ENCODE results near the gene VTI1A.

Gene VTI1A

DNA sequence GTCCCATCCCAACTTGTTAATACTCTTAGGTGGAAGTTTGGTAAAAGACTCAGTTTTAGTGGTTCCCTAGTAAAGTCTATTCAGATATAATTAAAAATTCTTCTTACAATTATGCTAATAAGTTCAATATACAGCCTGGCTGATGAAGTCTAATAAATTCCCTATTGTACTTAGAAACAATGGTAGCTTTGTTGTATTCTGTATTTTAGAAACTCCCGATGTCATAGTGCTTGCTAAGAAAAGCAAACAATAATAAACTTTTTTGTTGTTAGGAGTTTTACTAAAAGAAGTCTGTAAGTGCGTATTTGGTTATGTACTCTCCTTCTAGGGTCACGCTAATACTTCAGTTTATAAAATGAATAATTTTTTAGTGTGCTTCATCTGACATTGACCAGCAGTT lies 206.8 kb downstream of the VTI1A start:
- H3K4me3 ChIP-seq (ENCODE audit: extremely low read depth, insufficient read depth, low read length, poor library complexity, severe bottlenecking): no peak overlapping the region
- H3K9me3 ChIP-seq (ENCODE audit: control insufficient read depth, low read length): no peaks in the 10 kb centered on the region
- peaks cover 10% of the 10 kb centered on the region for H3K4me1 ChIP-seq (ENCODE audit: control insufficient read depth, insufficient read depth, low read length, poor library complexity, severe bottlenecking)
- H3K27ac ChIP-seq (ENCODE audit: low read depth, low read length, severe bottlenecking): no peak overlapping the region
- no peaks in the 10 kb centered on the region for H3K36me3 ChIP-seq (ENCODE audit: control insufficient read depth, insufficient read depth, low read length)
- 100% methylated on average over 1 of the region's 3 CpGs for WGBS, 2 experiments (ENCODE audit: insufficient coverage in 2 of 2)

GRCh38 chr10:112654794-112655193 lies 207.8 kb downstream of the VTI1A start:
- Histone ChIP-seq H3K4me3 (ENCODE audit: extremely low read depth, insufficient read depth, low read length, poor library complexity, severe bottlenecking) (no peak overlapping the region), H3K4me1 (ENCODE audit: control insufficient read depth, insufficient read depth, low read length, poor library complexity, severe bottlenecking) (peaks cover 10% of the 10 kb centered on the region), H3K36me3 (ENCODE audit: control insufficient read depth, insufficient read depth, low read length) (no peaks in the 10 kb centered on the region), H3K9me3 (ENCODE audit: control insufficient read depth, low read length) (no peaks in the 10 kb centered on the region), H3K27ac (ENCODE audit: low read depth, low read length, severe bottlenecking) (no peak overlapping the region)
- WGBS, 2 experiments (ENCODE audit: insufficient coverage in 2 of 2): 100% methylated on average over 1 of the region's 3 CpGs; no CpG with 5 or more reads in 1 of the 2 experiments

GRCh38 chr10:112655722-112656121 lies 208.7 kb downstream of the VTI1A start:
- Histone ChIP-seq H3K9me3 (ENCODE audit: control insufficient read depth, low read length) (no peaks in the 10 kb centered on the region), H3K36me3 (ENCODE audit: control insufficient read depth, insufficient read depth, low read length) (no peaks in the 10 kb centered on the region), H3K4me1 (ENCODE audit: control insufficient read depth, insufficient read depth, low read length, poor library complexity, severe bottlenecking) (peaks cover 10% of the 10 kb centered on the region), H3K27ac (ENCODE audit: low read depth, low read length, severe bottlenecking) (no peak overlapping the region), H3K4me3 (ENCODE audit: extremely low read depth, insufficient read depth, low read length, poor library complexity, severe bottlenecking) (no peak overlapping the region)
- WGBS, 2 experiments (ENCODE audit: insufficient coverage in 2 of 2): 78 to 100% methylated on average over 1 of the region's 1 CpG

GRCh38 chr10:112658465-112658864 lies 211.4 kb downstream of the VTI1A start:
- no peaks in the 10 kb centered on the region for H3K36me3 ChIP-seq (ENCODE audit: control insufficient read depth, insufficient read depth, low read length)
- no peak overlapping the region for H3K27ac ChIP-seq (ENCODE audit: low read depth, low read length, severe bottlenecking)
- no peaks in the 10 kb centered on the region for H3K9me3 ChIP-seq (ENCODE audit: control insufficient read depth, low read length)
- H3K4me3 ChIP-seq (ENCODE audit: extremely low read depth, insufficient read depth, low read length, poor library complexity, severe bottlenecking): no peak overlapping the region
- peaks cover 4% of the 10 kb centered on the region for H3K4me1 ChIP-seq (ENCODE audit: control insufficient read depth, insufficient read depth, low read length, poor library complexity, severe bottlenecking)
- no CpG with 5 or more reads among the region's 2 CpGs for WGBS, 2 experiments (ENCODE audit: insufficient coverage in 2 of 2)

GRCh38 chr10:112658900-112659638 lies 212.1 kb downstream of the VTI1A start:
- WGBS, 2 experiments (ENCODE audit: insufficient coverage in 2 of 2): 68% methylated on average over 3 of the region's 6 CpGs; no CpG with 5 or more reads in 1 of the 2 experiments
- Histone ChIP-seq H3K27ac (ENCODE audit: low read depth, low read length, severe bottlenecking) (no peak overlapping the region), H3K36me3 (ENCODE audit: control insufficient read depth, insufficient read depth, low read length) (no peaks in the 10 kb centered on the region), H3K9me3 (ENCODE audit: control insufficient read depth, low read length) (no peaks in the 10 kb centered on the region), H3K4me1 (ENCODE audit: control insufficient read depth, insufficient read depth, low read length, poor library complexity, severe bottlenecking) (peaks cover 4% of the 10 kb centered on the region), H3K4me3 (ENCODE audit: extremely low read depth, insufficient read depth, low read length, poor library complexity, severe bottlenecking) (no peak overlapping the region)

- WGBS, 2 experiments (ENCODE audit: insufficient coverage in 2 of 2): 88 to 100% methylated on average over 1 of the region's 6 CpGs
- Histone ChIP-seq H3K9me3 (ENCODE audit: control insufficient read depth, low read length) (no peaks in the 10 kb centered on the region), H3K36me3 (ENCODE audit: control insufficient read depth, insufficient read depth, low read length) (no peaks in the 10 kb centered on the region), H3K4me3 (ENCODE audit: extremely low read depth, insufficient read depth, low read length, poor library complexity, severe bottlenecking) (no peak overlapping the region), H3K27ac (ENCODE audit: low read depth, low read length, severe bottlenecking) (no peak overlapping the region), H3K4me1 (ENCODE audit: control insufficient read depth, insufficient read depth, low read length, poor library complexity, severe bottlenecking) (no peaks in the 10 kb centered on the region)
Observed at GRCh38 chr10:112663234-112664125, 216.5 kb downstream of the VTI1A start.

GRCh38 chr10:112666094-112666493 lies 219.1 kb downstream of the VTI1A start:
- Histone ChIP-seq H3K9me3 (ENCODE audit: control insufficient read depth, low read length) (no peaks in the 10 kb centered on the region), H3K27ac (ENCODE audit: low read depth, low read length, severe bottlenecking) (no peak overlapping the region), H3K4me1 (ENCODE audit: control insufficient read depth, insufficient read depth, low read length, poor library complexity, severe bottlenecking) (no peaks in the 10 kb centered on the region), H3K36me3 (ENCODE audit: control insufficient read depth, insufficient read depth, low read length) (no peaks in the 10 kb centered on the region), H3K4me3 (ENCODE audit: extremely low read depth, insufficient read depth, low read length, poor library complexity, severe bottlenecking) (no peak overlapping the region)

DNA sequence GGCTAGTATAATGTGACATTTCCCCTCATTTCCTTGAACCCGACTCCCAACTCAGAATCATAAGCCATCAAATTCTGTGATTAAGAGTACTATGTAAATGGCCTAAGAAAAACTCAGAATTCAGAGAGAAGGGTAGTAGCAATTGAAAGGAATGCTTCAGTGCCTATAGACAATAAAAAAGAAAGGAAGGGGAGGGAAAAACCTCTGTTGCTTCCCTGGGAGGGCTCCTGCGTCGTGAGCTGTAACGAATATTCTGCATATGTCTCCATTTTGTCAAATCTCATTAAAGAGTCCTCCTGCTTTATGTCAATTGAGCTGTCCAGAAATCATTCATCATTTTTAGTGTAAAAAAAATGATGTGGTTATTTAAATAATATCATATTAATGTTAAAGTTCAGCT lies 223.0 kb downstream of the VTI1A start:
- Histone ChIP-seq H3K27ac (ENCODE audit: low read depth, low read length, severe bottlenecking) (no peak overlapping the region), H3K4me1 (ENCODE audit: control insufficient read depth, insufficient read depth, low read length, poor library complexity, severe bottlenecking) (no peaks in the 10 kb centered on the region), H3K4me3 (ENCODE audit: extremely low read depth, insufficient read depth, low read length, poor library complexity, severe bottlenecking) (no peak overlapping the region), H3K9me3 (ENCODE audit: control insufficient read depth, low read length) (no peaks in the 10 kb centered on the region), H3K36me3 (ENCODE audit: control insufficient read depth, insufficient read depth, low read length) (no peaks in the 10 kb centered on the region)
- no CpG with 5 or more reads among the region's 4 CpGs for whole genome bisulfite sequencing, 2 experiments (ENCODE audit: insufficient coverage in 2 of 2)

- H3K36me3 ChIP-seq (ENCODE audit: control insufficient read depth, insufficient read depth, low read length): no peaks in the 10 kb centered on the region
- H3K27ac ChIP-seq (ENCODE audit: low read depth, low read length, severe bottlenecking): no peak overlapping the region
- no peaks in the 10 kb centered on the region for H3K9me3 ChIP-seq (ENCODE audit: control insufficient read depth, low read length)
- H3K4me1 ChIP-seq (ENCODE audit: control insufficient read depth, insufficient read depth, low read length, poor library complexity, severe bottlenecking): no peaks in the 10 kb centered on the region
- WGBS, 2 experiments (ENCODE audit: insufficient coverage in 2 of 2): no CpG with 5 or more reads among the region's 4 CpGs
- H3K4me3 ChIP-seq (ENCODE audit: extremely low read depth, insufficient read depth, low read length, poor library complexity, severe bottlenecking): no peak overlapping the region
Observed at GRCh38 chr10:112671743-112672142, 224.7 kb downstream of the VTI1A start.

GRCh38 chr10:112672706-112673105 lies 225.7 kb downstream of the VTI1A start:
- 86 to 90% methylated on average over 2 of the region's 5 CpGs for WGBS, 2 experiments (ENCODE audit: insufficient coverage in 2 of 2)
- Histone ChIP-seq H3K36me3 (ENCODE audit: control insufficient read depth, insufficient read depth, low read length) (no peaks in the 10 kb centered on the region), H3K27ac (ENCODE audit: low read depth, low read length, severe bottlenecking) (no peak overlapping the region), H3K4me3 (ENCODE audit: extremely low read depth, insufficient read depth, low read length, poor library complexity, severe bottlenecking) (no peak overlapping the region), H3K4me1 (ENCODE audit: control insufficient read depth, insufficient read depth, low read length, poor library complexity, severe bottlenecking) (no peaks in the 10 kb centered on the region), H3K9me3 (ENCODE audit: control insufficient read depth, low read length) (no peaks in the 10 kb centered on the region)

All from mesodermal cell (in vitro differentiated cells).